HepG2 (cell line): ENCODE measurements around the gene SREK1. TPM values are rescaled to one million over a fixed set of nuclear protein-coding genes. Genes with fewer than 3 reads are reported as not detected.

Source experiments
- CREB1 ChIP-seq, 2 experiments: fragments of 450-650 bp in 1 of 2; IDR thresholded peaks; 2 replicates each; pipeline ENCODE4 v1.6.1; 2016 to 2017; ENCODE audit warnings: control low read depth in 1 of 2, mild to moderate bottlenecking in 1 of 2, missing compliant biosample characterization in 1 of 2, missing genetic modification characterization in 1 of 2
- FOXK2 ChIP-seq: fragments of 450-650 bp; IDR thresholded peaks from 2 replicates; pipeline ENCODE4 v1.6.1; 2016
- JUN ChIP-seq: sonication (generic); formaldehyde crosslinking; IDR thresholded peaks from 2 replicates; pipeline ENCODE4 v1.4.0; 2020; ENCODE audit warnings: mild to moderate bottlenecking, missing genetic modification reagents
- KMT2B ChIP-seq: IDR thresholded peaks from 2 replicates; pipeline ENCODE4 v1.6.1; 2016; ENCODE audit warnings: missing genetic modification reagents, missing compliant biosample characterization
- MBNL3 ChIP-seq: fragments of 250-450 bp; sonication (Bioruptor Pico); conservative IDR thresholded peaks from 2 replicates; pipeline ENCODE4 v1.8.0; 2022; ENCODE audit warnings: mild to moderate bottlenecking, inconsistent platforms
- SP140L ChIP-seq: sonication (generic); formaldehyde crosslinking; IDR thresholded peaks from 2 replicates; pipeline ENCODE4 v1.4.0; 2020; ENCODE audit warnings: missing genetic modification reagents, borderline replicate concordance
- STAT6 ChIP-seq: sonication (generic); formaldehyde crosslinking; IDR thresholded peaks from 2 replicates; pipeline ENCODE4 v1.4.0; 2020; ENCODE audit warnings: missing genetic modification reagents, mild to moderate bottlenecking, borderline replicate concordance
- TSC22D2 ChIP-seq: sonication (generic); formaldehyde crosslinking; IDR thresholded peaks from 2 replicates; pipeline ENCODE4 v1.5.1; 2020; ENCODE audit warnings: missing genetic modification reagents, mild to moderate bottlenecking, borderline replicate concordance
- XBP1 ChIP-seq: sonication (generic); formaldehyde crosslinking; IDR thresholded peaks from 2 replicates; pipeline ENCODE4 v1.5.0; 2020; ENCODE audit warnings: missing genetic modification reagents
- ZBTB8A ChIP-seq: sonication (generic); formaldehyde crosslinking; IDR thresholded peaks from 2 replicates; pipeline ENCODE4 v1.4.0; 2020; ENCODE audit warnings: mild to moderate bottlenecking, low read depth, missing genetic modification reagents, borderline replicate concordance
- ZNF274 ChIP-seq: sonication (generic); formaldehyde crosslinking; IDR thresholded peaks from 2 replicates; pipeline ENCODE4 v1.5.1; 2020; ENCODE audit warnings: mild to moderate bottlenecking, missing genetic modification reagents
- ZNF317 ChIP-seq: sonication (generic); formaldehyde crosslinking; IDR thresholded peaks from 2 replicates; pipeline ENCODE4 v1.5.0; 2020; ENCODE audit warnings: mild to moderate bottlenecking, missing genetic modification reagents
- ZNF414 ChIP-seq: sonication (generic); formaldehyde crosslinking; IDR thresholded peaks from 2 replicates; pipeline ENCODE4 v1.5.0; 2020; ENCODE audit warnings: missing genetic modification reagents
- ZNF564 ChIP-seq: sonication (generic); formaldehyde crosslinking; IDR thresholded peaks from 2 replicates; pipeline ENCODE4 v1.8.1; 2023; ENCODE audit warnings: mild to moderate bottlenecking, missing genetic modification reagents
- ZNF775 ChIP-seq: sonication (generic); formaldehyde crosslinking; IDR thresholded peaks from 2 replicates; pipeline ENCODE4 v1.4.0; 2020; ENCODE audit warnings: missing genetic modification reagents, mild to moderate bottlenecking, moderate library complexity, borderline replicate concordance
- polyA plus RNA-seq, 8 experiments: library from polyadenylated mRNA; depleted of rRNA in 3 of 8; stranded (reverse) in 7 of 8; unstranded in 1 of 8; fragments of >200 nt; fragmentation: Illumina TruSeq in 4 of 8; extraction: Trizol in 4 of 8; gene quantifications; 2 replicates each; pipeline versions ENCODE4 v1.2.1 to v1.2.3, GENCODE V29; 2011 to 2016; ENCODE audit warnings: low read depth in 4 of 8, missing spikeins in 1 of 8, mixed read lengths in 1 of 8; ENCODE audit not compliant: insufficient read depth in 1 of 8
- total RNA-seq, 5 experiments: library from RNA; depleted of rRNA; stranded (reverse); fragments of >200 nt; fragmentation: Illumina TruSeq; extraction: Trizol; gene quantifications; 2 replicates each; pipeline ENCODE4 v1.2.3, GENCODE V29; 2016; ENCODE audit warnings: low read depth in 1 of 5
- TF ChIP-seq, protein P1 (sequence below): sonication (generic); formaldehyde crosslinking; IDR thresholded peaks from 2 replicates; pipeline ENCODE4 v1.5.0; 2020; ENCODE audit warnings: mild to moderate bottlenecking, missing genetic modification reagents
- TF ChIP-seq, protein P2 (sequence below): sonication (generic); formaldehyde crosslinking; IDR thresholded peaks from 2 replicates; pipeline ENCODE4 v1.4.0; 2020; ENCODE audit warnings: missing genetic modification reagents

The SREK1 gene
- total and polyA plus RNA-seq, 2 of the 13 experiments (the other 11 are each of a cell fraction or from before 2014, with no cell fraction given) = 60.6 to 90.9 TPM

- TF ChIP-seq, protein P1, sequence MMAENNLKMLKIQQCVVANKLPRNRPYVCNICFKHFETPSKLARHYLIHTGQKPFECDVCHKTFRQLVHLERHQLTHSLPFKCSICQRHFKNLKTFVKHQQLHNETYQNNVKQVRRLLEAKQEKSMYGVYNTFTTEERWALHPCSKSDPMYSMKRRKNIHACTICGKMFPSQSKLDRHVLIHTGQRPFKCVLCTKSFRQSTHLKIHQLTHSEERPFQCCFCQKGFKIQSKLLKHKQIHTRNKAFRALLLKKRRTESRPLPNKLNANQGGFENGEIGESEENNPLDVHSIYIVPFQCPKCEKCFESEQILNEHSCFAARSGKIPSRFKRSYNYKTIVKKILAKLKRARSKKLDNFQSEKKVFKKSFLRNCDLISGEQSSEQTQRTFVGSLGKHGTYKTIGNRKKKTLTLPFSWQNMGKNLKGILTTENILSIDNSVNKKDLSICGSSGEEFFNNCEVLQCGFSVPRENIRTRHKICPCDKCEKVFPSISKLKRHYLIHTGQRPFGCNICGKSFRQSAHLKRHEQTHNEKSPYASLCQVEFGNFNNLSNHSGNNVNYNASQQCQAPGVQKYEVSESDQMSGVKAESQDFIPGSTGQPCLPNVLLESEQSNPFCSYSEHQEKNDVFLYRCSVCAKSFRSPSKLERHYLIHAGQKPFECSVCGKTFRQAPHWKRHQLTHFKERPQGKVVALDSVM (CRISPR knock-in tag) = peak; percentile 52
- TF ChIP-seq MBNL3 (CRISPR knock-in tag) = no peak
- peak; percentile 75 for TF ChIP-seq ZNF317 (CRISPR knock-in tag)
- peak; percentile 89 for TF ChIP-seq ZNF564 (CRISPR knock-in tag)
- TF ChIP-seq STAT6 (CRISPR knock-in tag) = no peak
- 0 out of 2 replicates have a peak, but pooled peaks have one; percentile 21 for TF ChIP-seq ZBTB8A (CRISPR knock-in tag)
- TF ChIP-seq KMT2B (CRISPR knock-in tag) = peak; percentile 96
- TF ChIP-seq FOXK2 = no peak
- TF ChIP-seq TSC22D2 = no peak
- TF ChIP-seq SP140L (CRISPR knock-in tag) = no peak
- TF ChIP-seq JUN (CRISPR knock-in tag) = no peak
- TF ChIP-seq XBP1 (CRISPR knock-in tag) = peak; percentile 72; the same call in 1 of the 2 replicates
- TF ChIP-seq CREB1 (IDR thresholded peaks at IDR 0.05) = peak; percentile 74
- peak; percentile 45; the same call in 1 of the 2 replicates for TF ChIP-seq CREB1 (CRISPR knock-in tag; IDR thresholded peaks at IDR 0.05)
- TF ChIP-seq, protein P2, sequence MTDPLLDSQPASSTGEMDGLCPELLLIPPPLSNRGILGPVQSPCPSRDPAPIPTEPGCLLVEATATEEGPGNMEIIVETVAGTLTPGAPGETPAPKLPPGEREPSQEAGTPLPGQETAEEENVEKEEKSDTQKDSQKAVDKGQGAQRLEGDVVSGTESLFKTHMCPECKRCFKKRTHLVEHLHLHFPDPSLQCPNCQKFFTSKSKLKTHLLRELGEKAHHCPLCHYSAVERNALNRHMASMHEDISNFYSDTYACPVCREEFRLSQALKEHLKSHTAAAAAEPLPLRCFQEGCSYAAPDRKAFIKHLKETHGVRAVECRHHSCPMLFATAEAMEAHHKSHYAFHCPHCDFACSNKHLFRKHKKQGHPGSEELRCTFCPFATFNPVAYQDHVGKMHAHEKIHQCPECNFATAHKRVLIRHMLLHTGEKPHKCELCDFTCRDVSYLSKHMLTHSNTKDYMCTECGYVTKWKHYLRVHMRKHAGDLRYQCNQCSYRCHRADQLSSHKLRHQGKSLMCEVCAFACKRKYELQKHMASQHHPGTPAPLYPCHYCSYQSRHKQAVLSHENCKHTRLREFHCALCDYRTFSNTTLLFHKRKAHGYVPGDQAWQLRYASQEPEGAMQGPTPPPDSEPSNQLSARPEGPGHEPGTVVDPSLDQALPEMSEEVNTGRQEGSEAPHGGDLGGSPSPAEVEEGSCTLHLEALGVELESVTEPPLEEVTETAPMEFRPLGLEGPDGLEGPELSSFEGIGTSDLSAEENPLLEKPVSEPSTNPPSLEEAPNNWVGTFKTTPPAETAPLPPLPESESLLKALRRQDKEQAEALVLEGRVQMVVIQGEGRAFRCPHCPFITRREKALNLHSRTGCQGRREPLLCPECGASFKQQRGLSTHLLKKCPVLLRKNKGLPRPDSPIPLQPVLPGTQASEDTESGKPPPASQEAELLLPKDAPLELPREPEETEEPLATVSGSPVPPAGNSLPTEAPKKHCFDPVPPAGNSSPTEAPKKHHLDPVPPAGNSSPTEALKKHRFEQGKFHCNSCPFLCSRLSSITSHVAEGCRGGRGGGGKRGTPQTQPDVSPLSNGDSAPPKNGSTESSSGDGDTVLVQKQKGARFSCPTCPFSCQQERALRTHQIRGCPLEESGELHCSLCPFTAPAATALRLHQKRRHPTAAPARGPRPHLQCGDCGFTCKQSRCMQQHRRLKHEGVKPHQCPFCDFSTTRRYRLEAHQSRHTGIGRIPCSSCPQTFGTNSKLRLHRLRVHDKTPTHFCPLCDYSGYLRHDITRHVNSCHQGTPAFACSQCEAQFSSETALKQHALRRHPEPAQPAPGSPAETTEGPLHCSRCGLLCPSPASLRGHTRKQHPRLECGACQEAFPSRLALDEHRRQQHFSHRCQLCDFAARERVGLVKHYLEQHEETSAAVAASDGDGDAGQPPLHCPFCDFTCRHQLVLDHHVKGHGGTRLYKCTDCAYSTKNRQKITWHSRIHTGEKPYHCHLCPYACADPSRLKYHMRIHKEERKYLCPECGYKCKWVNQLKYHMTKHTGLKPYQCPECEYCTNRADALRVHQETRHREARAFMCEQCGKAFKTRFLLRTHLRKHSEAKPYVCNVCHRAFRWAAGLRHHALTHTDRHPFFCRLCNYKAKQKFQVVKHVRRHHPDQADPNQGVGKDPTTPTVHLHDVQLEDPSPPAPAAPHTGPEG (CRISPR knock-in tag) = 0 out of 2 replicates have a peak, but pooled peaks have one; percentile 33
- TF ChIP-seq ZNF775 (CRISPR knock-in tag) = no peak
- TF ChIP-seq ZNF274 (CRISPR knock-in tag) = 0 out of 2 replicates have a peak, but pooled peaks have one; percentile 16
- peak; percentile 72; the same call in 1 of the 2 replicates for TF ChIP-seq ZNF414 (CRISPR knock-in tag)
These were observed at the start of gene SREK1 (continued) for GRCh38 chr5:66144074-66144833.
